H1 (cell line): Measurements from ENCODE around the gene WEE1. TPM values are rescaled to one million over a fixed set of nuclear protein-coding genes. Genes with fewer than 3 reads are reported as not detected.
A peak's percentile ranks its signal among the peaks of the same experiment; 100 is the strongest.

Source experiments
- CTCF ChIA-PET: fragments of 300-600 bp; sonication (Branson Sonifier 250); formaldehyde crosslinking; loops from one replicate; lab custom pipeline; 2021; ENCODE audit not compliant: partially characterized antibody; lab: Charles Lee
- POLR2A ChIA-PET: fragments of 300-600 bp; sonication (Branson Sonifier 250); formaldehyde crosslinking; loops from one replicate; lab custom pipeline; 2021; ENCODE audit warnings: inconsistent platforms; ENCODE audit not compliant: partially characterized antibody; lab: Charles Lee
- DNase-seq, 2 experiments: peaks; one replicate each; pipeline versions ENCODE4 v3.0.0 to v3.0.0-alpha.2; 2010 to 2022; ENCODE audit warnings: low spot score in 2 of 2, low read depth in 1 of 2, mixed read lengths in 1 of 2
- FAIRE-seq: peaks from 2 replicates; lab custom pipeline; 2011; peaks lifted over from hg19 to GRCh38; lab: Jason Lieb, UNC
- H2AFZ ChIP-seq: 2 replicates; pipeline ENCODE4 v1.8.1; 2012; ENCODE audit warnings: low read length, inconsistent platforms
- H2AK5ac ChIP-seq: 2 replicates; pipeline ENCODE4 v1.6.1; 2013; ENCODE audit warnings: low read depth, low read length
- H2BK120ac ChIP-seq: replicated peaks from 2 replicates; pipeline ENCODE3; 2013; ENCODE audit warnings: low read depth, low read length, inconsistent platforms
- H2BK12ac ChIP-seq: 2 replicates; pipeline ENCODE4 v1.6.1; 2013; ENCODE audit warnings: low read depth, low read length
- H2BK15ac ChIP-seq: 2 replicates; pipeline ENCODE4 v1.6.1; 2013; ENCODE audit warnings: low read length
- H2BK20ac ChIP-seq: 2 replicates; pipeline ENCODE4 v1.6.1; 2013; ENCODE audit warnings: low read length
- H2BK5ac ChIP-seq: 2 replicates; pipeline ENCODE4 v1.6.1; 2013; ENCODE audit warnings: low read depth, low read length
- H3K14ac ChIP-seq: 2 replicates; pipeline ENCODE4 v1.6.1; 2013; ENCODE audit warnings: inconsistent platforms; ENCODE audit not compliant: insufficient read length
- H3K18ac ChIP-seq: 2 replicates; pipeline ENCODE4 v1.6.1; 2013; ENCODE audit warnings: low read length; ENCODE audit errors: extremely low read depth
- H3K23ac ChIP-seq: 2 replicates; pipeline ENCODE4 v1.6.1; 2013; ENCODE audit warnings: inconsistent platforms; ENCODE audit not compliant: insufficient read length
- H3K23me2 ChIP-seq: 2 replicates; pipeline ENCODE4 v1.6.1; 2013; ENCODE audit warnings: low read depth, low read length
- H3K27ac ChIP-seq: 2 replicates; pipeline ENCODE4 v1.6.1; 2011; ENCODE audit warnings: low read depth, low read length, inconsistent platforms
- H3K27me3 ChIP-seq, 4 experiments: replicated peaks in 1 of 4; 1 replicate in 1 of 4; 2 replicates in 3 of 4; pipeline versions ENCODE4 v1.6.1 to v1.8.1; 2011 to 2013; ENCODE audit warnings: low read length in 3 of 4, mild to moderate bottlenecking in 3 of 4, inconsistent platforms in 2 of 4, mixed read lengths in 2 of 4, moderate library complexity in 1 of 4; ENCODE audit not compliant: control insufficient read depth in 3 of 4, insufficient read depth in 3 of 4; ENCODE audit errors: extremely low read depth in 1 of 4
- H3K36me3 ChIP-seq, 4 experiments: 2 replicates each; pipeline versions ENCODE4 v1.6.1 to v1.8.1; 2011 to 2013; ENCODE audit warnings: mild to moderate bottlenecking in 4 of 4, low read length in 3 of 4, moderate library complexity in 2 of 4, control low read depth in 1 of 4, inconsistent platforms in 1 of 4; ENCODE audit not compliant: insufficient read depth in 4 of 4, control insufficient read depth in 2 of 4
- H3K4ac ChIP-seq: replicated peaks from 2 replicates; pipeline ENCODE3; 2013; ENCODE audit warnings: low read length, low read depth, mixed read lengths, inconsistent platforms; ENCODE audit not compliant: insufficient read length
- H3K4me1 ChIP-seq, 4 experiments: replicated peaks in 1 of 4; 1 replicate in 1 of 4; 2 replicates in 3 of 4; pipeline versions ENCODE4 v1.6.1 to v1.8.1; 2011 to 2013; ENCODE audit warnings: low read length in 3 of 4, inconsistent platforms in 2 of 4, mixed read lengths in 1 of 4; ENCODE audit not compliant: insufficient read depth in 4 of 4, control insufficient read depth in 3 of 4
- H3K4me2 ChIP-seq, 2 experiments: 2 replicates each; pipeline versions ENCODE4 v1.6.1 to v1.8.1; 2011 to 2013; ENCODE audit warnings: low read depth in 2 of 2, low read length in 2 of 2, control low read depth in 1 of 2, inconsistent platforms in 1 of 2, mild to moderate bottlenecking in 1 of 2; ENCODE audit not compliant: insufficient read depth in 1 of 2
- H3K4me3 ChIP-seq, 4 experiments: fragments of 200-600, 300-600 bp in 1 of 4; sonication (generic), shearing (Covaris generic), sonication (Bioruptor Twin) in 1 of 4; 2 replicates each; pipeline versions ENCODE4 v1.5.1 to v1.8.1; 2011 to 2016; ENCODE audit warnings: low read length in 4 of 4, low read depth in 3 of 4, control low read depth in 2 of 4, inconsistent platforms in 2 of 4, mild to moderate bottlenecking in 2 of 4, mixed read lengths in 1 of 4, moderate library complexity in 1 of 4; ENCODE audit not compliant: insufficient read depth in 2 of 4; ENCODE audit errors: extremely low read depth in 1 of 4
- H3K56ac ChIP-seq: replicated peaks from 2 replicates; pipeline ENCODE3; 2013; ENCODE audit warnings: low read depth, mild to moderate bottlenecking, mixed read lengths, low read length, inconsistent platforms; ENCODE audit not compliant: insufficient read length
- H3K79me1 ChIP-seq: 2 replicates; pipeline ENCODE4 v1.6.1; 2013; ENCODE audit warnings: low read depth, low read length, control low read depth
- H3K79me2 ChIP-seq, 2 experiments: 2 replicates each; pipeline versions ENCODE4 v1.6.1 to v1.8.1; 2012 to 2013; ENCODE audit warnings: low read length in 2 of 2, mild to moderate bottlenecking in 2 of 2, inconsistent platforms in 1 of 2; ENCODE audit not compliant: insufficient read depth in 2 of 2, control insufficient read depth in 1 of 2
- H3K9ac ChIP-seq, 4 experiments: replicated peaks in 1 of 4; 1 replicate in 1 of 4; 2 replicates in 3 of 4; pipeline versions ENCODE4 v1.6.1 to v1.8.1; 2011 to 2013; ENCODE audit warnings: low read depth in 3 of 4, low read length in 3 of 4, control low read depth in 2 of 4, mild to moderate bottlenecking in 2 of 4, moderate library complexity in 2 of 4, inconsistent platforms in 1 of 4; ENCODE audit errors: extremely low read depth in 1 of 4
- H3K9me3 ChIP-seq, 2 experiments: 2 replicates each; pipeline versions ENCODE4 v1.6.1 to v1.8.1; 2012 to 2013; ENCODE audit warnings: mild to moderate bottlenecking in 2 of 2, moderate library complexity in 2 of 2, control low read depth in 1 of 2, inconsistent platforms in 1 of 2, low read depth in 1 of 2, low read length in 1 of 2, mixed read lengths in 1 of 2; ENCODE audit not compliant: insufficient read depth in 2 of 2
- H4K20me1 ChIP-seq, 2 experiments: replicated peaks in 1 of 2; 2 replicates each; pipeline versions ENCODE3 to v1.8.1; 2011 to 2013; ENCODE audit warnings: inconsistent platforms in 2 of 2, low read length in 2 of 2, mild to moderate bottlenecking in 1 of 2; ENCODE audit not compliant: insufficient read depth in 2 of 2, control insufficient read depth in 1 of 2
- H4K5ac ChIP-seq: 2 replicates; pipeline ENCODE4 v1.6.1; 2013; ENCODE audit warnings: low read length, low read depth, mixed read lengths, inconsistent platforms; ENCODE audit not compliant: insufficient read length
- H4K8ac ChIP-seq: 2 replicates; pipeline ENCODE4 v1.8.0; 2013; ENCODE audit warnings: mild to moderate bottlenecking, moderate library complexity, low read length, inconsistent platforms; ENCODE audit not compliant: insufficient read depth; ENCODE audit errors: extremely low read depth
- H4K91ac ChIP-seq: replicated peaks from 2 replicates; pipeline ENCODE3; 2013; ENCODE audit warnings: low read length, mixed read lengths, inconsistent platforms; ENCODE audit not compliant: insufficient read length
- FOSL1 ChIP-seq: IDR thresholded peaks from 2 replicates; pipeline ENCODE4 v1.6.1; 2011; ENCODE audit warnings: mild to moderate bottlenecking, low read depth, low read length, moderate library complexity; ENCODE audit not compliant: insufficient read depth
- TBP ChIP-seq: IDR thresholded peaks from 2 replicates; pipeline ENCODE4 v1.6.1; 2011; ENCODE audit warnings: low read depth, low read length, improper control_type of control experiment
- WGBS, 2 experiments: shearing (Covaris generic) in 1 of 2; methylation state at CpG; one replicate each; pipeline versions ENCODE4 v1.1.6 to v1.1.7; 2013 to 2015; ENCODE audit warnings: low lambda C conversion rate in 2 of 2, mixed read lengths in 2 of 2, inconsistent platforms in 1 of 2, low coverage in 1 of 2, missing lambda C conversion rate in 1 of 2; ENCODE audit not compliant: insufficient replicate concordance in 2 of 2, insufficient coverage in 1 of 2, insufficient read length in 1 of 2; ENCODE audit errors: extremely low coverage in 1 of 2, missing lambda C conversion rate in 1 of 2; 5-methylcytosine and 5-hydroxymethylcytosine counted together
- polyA plus RNA-seq, 7 experiments: library from polyadenylated mRNA; depleted of rRNA in 3 of 7; stranded (reverse) in 5 of 7; unstranded in 2 of 7; fragments of >200 nt in 5 of 7; fragments of 200-250 nt in 2 of 7; gene quantifications; 1 replicate in 5 of 7; 2 replicates in 1 of 7; 4 replicates in 1 of 7; pipeline versions ENCODE4 v1.2.1 to v1.2.3, GENCODE V29; 2011 to 2013; ENCODE audit warnings: missing spikeins in 2 of 7, mixed read lengths in 2 of 7
- total RNA-seq: library from RNA; stranded (reverse); fragmentation: NEBNext Ultra II Directional; extraction: Animal tissue kit (Norgen Biotek cat#: 25700); gene quantifications from 2 replicates; pipeline ENCODE4 v1.2.1, GENCODE V29; 2021

Gene WEE1
- total and polyA plus RNA-seq, 2 of the 8 experiments (the other 6 are each of a cell fraction or from before 2014, with no cell fraction given), result 40.8 to 120 TPM

DNA sequence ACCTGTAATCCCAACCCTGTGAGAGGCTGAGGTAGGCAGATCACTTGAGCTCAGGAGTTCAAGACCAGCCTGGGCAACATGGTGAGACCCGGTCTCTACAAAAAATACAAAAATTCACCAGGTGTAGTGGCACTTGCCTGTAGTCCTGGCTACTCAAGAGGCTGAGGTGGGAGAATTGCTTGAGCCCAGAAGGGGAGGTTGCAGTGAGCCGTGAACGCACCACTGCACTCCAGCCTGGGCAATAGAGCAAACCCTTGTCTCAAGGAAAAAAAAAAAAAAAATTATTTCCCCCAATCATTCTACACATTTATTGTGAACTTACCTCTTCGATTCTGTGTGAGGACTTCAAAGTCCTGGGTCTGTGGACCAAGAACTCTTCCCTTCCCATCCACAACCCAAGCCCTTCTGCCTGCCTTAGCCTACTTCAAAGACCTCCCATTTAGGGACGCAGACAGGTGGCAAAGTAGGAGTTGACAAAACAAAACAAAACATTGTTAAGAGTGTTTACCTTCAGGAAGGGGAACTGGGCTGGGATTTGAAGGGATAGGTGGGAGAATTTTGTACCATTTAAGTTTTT, 3.8 kb upstream of the WEE1 start:
- H3K4ac ChIP-seq, result peak overlapping the region; percentile 57
- peak overlapping the region; percentile 6 for H2BK120ac ChIP-seq
- peaks cover 6% of the 10 kb centered on the region; the same call in 1 of the 2 replicates for H3K23me2 ChIP-seq
- no peak overlapping the region for H2AFZ ChIP-seq
- no peak overlapping the region for H4K5ac ChIP-seq
- peaks cover 8 to 10% of the 10 kb centered on the region in 2 experiments for H3K79me2 ChIP-seq
- H3K27ac ChIP-seq, result no peak overlapping the region; the same call in 1 of the 2 replicates
- no peak overlapping the region for H3K56ac ChIP-seq
- no peak overlapping the region; a peak in 1 of 8 replicates for H3K4me3 ChIP-seq
- H3K36me3 ChIP-seq, result no peaks in the 10 kb centered on the region
- CTCF ChIA-PET, result interaction anchor here (3.0 kb wide), 1 partner anchor 35 kb away, joined by 23 read pairs; no protein-coding TSS in a partner anchor
- no peak overlapping the region for H3K23ac ChIP-seq
- no peaks in the 10 kb centered on the region for H3K9me3 ChIP-seq
- peaks cover 0 to under 1% of the 10 kb centered on the region in 2 experiments for H4K20me1 ChIP-seq
- H2AK5ac ChIP-seq, result no peak overlapping the region; the same call in 1 of the 2 replicates
- no peaks in the 10 kb centered on the region for H3K27me3 ChIP-seq
- peak overlapping the region; percentile 1 to 7; a peak in 2 of 4 replicates for H3K4me2 ChIP-seq
- peak overlapping the region; percentile 11 for H4K91ac ChIP-seq
- 0 out of 2 replicates have a peak overlapping the region, but pooled peaks have one; percentile 80 for H2BK20ac ChIP-seq
- no peak overlapping the region; the same call in 1 of the 2 replicates for H3K18ac ChIP-seq
- H2BK15ac ChIP-seq, result peak overlapping the region; percentile 99; the same call in 1 of the 2 replicates
- WGBS, 2 experiments, result 91% methylated on average over 5 of the region's 5 CpGs; no CpG with 5 or more reads in 1 of the 2 experiments
- H4K8ac ChIP-seq, result no peak overlapping the region
- FAIRE-seq (no peak), DNase-seq (no peak)
- H2BK5ac ChIP-seq, result peak overlapping the region; percentile 69
- peak overlapping the region; percentile 97; the same call in 1 of the 2 replicates for H2BK12ac ChIP-seq
- POLR2A ChIA-PET, result interaction anchor here (0.6 to 1.5 kb wide), 5 partner anchors 10 to 109 kb away, joined by 3 to 5 read pairs (median 4); partner anchors contain the start of gene ZNF143
- no peak overlapping the region for H3K14ac ChIP-seq
- H3K4me1 ChIP-seq, result peaks cover 5 to 23% (median 13%) of the 10 kb centered on the region in 4 experiments
- no peaks in the 10 kb centered on the region for H3K79me1 ChIP-seq
- H3K9ac ChIP-seq, result no peak overlapping the region; a peak in 2 of 7 replicates
- TF ChIP-seq TBP (0 out of 2 replicates have a peak, but pooled peaks have one; percentile 31), FOSL1 (no peak)
- TF ChIP-seq, all 59 proteins: peak for 1
